Fibroblast of villous mesenchyme (primary cell): Measurements from ENCODE around the gene RAB23. TPM values are rescaled to one million over a fixed set of nuclear protein-coding genes. Genes with fewer than 3 reads are reported as not detected.

ENCODE experiments used
- DNase-seq: peaks from one replicate; pipeline ENCODE4 v3.0.0-alpha.2; 2010; ENCODE audit warnings: low read depth
- H3K4me3 ChIP-seq: 2 replicates; pipeline ENCODE4 v1.5.1; 2011; ENCODE audit warnings: low read depth, mild to moderate bottlenecking, low read length
- total RNA-seq: library from RNA; depleted of rRNA; stranded (reverse); fragments of >200 nt; gene quantifications from 2 replicates; pipeline ENCODE4 v1.2.3, GENCODE V29; 2012
- TF ChIP-seq, protein P1 (sequence below): IDR thresholded peaks from 2 replicates; pipeline ENCODE4 v1.5.1; 2012; ENCODE audit warnings: low read depth, mild to moderate bottlenecking, low read length; ENCODE audit not compliant: insufficient read depth

Gene RAB23
- total RNA-seq, 1 donor = 58.7 TPM

DNA sequence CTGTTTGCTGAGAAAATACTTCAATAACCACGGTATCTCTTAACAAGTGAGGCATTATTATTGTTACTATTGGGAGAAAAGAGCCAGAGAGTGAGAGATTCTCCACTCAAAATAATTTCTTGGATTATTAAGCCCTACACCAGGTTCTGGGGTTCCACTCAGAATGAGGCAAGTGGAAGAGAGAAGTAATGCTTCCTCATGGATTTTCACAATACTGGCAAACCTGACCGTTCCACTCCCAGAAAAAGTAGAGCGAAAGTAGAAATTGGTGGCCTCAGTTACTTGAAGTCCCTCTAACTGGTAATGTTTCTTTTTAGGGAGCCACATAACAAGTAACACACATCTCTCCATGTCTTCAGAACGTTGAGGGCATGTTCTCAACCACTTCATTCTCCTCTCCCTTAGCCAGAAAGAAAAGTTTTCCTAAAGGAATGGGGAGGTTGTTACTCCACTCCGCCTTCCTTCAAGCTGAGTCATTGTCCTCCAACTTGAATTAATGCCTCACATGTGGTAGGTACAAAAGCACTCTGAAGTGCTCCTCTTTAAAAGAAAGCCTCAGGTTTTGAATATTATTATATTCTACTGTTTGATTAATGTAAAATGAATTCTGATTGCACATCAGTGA lies 48.1 kb downstream of the RAB23 start:
- peak; percentile 87 for DNase-seq

DNA sequence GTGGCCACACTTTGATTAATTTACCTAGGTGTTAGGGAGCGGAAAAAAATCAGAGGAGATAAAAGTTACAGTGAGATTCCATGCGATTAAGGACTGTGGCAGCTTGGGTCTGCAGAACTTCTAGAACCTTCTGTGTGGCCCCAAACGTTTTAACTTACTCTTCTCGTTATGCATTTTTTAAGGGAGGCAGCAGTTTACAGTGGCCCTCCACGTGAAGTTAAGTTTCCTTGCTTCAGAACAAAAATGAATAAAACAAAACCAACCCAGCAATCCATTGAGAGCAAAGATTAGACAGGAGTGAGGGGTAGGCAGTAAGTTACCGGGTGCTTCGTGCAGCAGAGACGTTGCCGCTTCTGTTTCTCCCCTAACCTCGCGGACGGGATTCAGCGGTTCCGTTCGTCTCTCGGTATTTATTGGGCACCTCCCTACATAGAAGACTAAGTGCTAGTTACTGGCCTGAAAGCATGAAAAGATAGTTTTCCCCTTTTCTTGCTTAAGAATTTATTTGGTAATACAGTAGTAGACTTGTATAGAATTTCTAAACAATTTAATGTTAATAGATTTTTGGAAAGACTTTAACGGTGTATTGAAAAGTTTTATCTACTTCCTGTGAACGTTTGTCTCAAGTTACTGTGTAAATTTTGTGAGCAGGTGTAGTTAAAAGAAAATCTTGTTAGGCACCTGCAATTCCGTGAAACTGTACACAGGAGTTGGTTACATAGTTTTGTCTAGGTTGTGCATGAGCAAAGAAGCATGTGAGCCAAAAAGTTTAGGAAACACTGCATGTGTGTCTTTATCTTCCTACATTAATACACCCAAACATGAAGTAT lies 48.8 kb downstream of the RAB23 start:
- DNase-seq = peak; percentile 37
- H3K4me3 ChIP-seq = peak overlapping the region; percentile 88
- TF ChIP-seq, protein P1, sequence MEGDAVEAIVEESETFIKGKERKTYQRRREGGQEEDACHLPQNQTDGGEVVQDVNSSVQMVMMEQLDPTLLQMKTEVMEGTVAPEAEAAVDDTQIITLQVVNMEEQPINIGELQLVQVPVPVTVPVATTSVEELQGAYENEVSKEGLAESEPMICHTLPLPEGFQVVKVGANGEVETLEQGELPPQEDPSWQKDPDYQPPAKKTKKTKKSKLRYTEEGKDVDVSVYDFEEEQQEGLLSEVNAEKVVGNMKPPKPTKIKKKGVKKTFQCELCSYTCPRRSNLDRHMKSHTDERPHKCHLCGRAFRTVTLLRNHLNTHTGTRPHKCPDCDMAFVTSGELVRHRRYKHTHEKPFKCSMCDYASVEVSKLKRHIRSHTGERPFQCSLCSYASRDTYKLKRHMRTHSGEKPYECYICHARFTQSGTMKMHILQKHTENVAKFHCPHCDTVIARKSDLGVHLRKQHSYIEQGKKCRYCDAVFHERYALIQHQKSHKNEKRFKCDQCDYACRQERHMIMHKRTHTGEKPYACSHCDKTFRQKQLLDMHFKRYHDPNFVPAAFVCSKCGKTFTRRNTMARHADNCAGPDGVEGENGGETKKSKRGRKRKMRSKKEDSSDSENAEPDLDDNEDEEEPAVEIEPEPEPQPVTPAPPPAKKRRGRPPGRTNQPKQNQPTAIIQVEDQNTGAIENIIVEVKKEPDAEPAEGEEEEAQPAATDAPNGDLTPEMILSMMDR = no peak

More for the DNA sequence above, 48.1 kb downstream of the RAB23 start:
- TF ChIP-seq, protein P1 = no peak
- H3K4me3 ChIP-seq = peak overlapping the region; percentile 88

GRCh38 chr6:57172136-57173055 lies 49.7 kb downstream of the RAB23 start, which contains the start of gene BAG2:
TSS of gene BAG2 (plus strand) at chr6:57172326. CDS start at chr6:57172698, 372 bp downstream.
- H3K4me3 ChIP-seq = peak within 1 kb of the TSS; percentile 88
- TF ChIP-seq, protein P1 = peak; percentile 6
- DNase-seq = peak; percentile 93

GRCh38 chr6:57165080-57165479 lies 57.0 kb downstream of the RAB23 start:
- DNase-seq = no peak
- TF ChIP-seq, protein P1 = no peak
- H3K4me3 ChIP-seq = no peak overlapping the region

GRCh38 chr6:57163956-57164355 lies 58.2 kb downstream of the RAB23 start:
- TF ChIP-seq, protein P1 = no peak
- DNase-seq = no peak

GRCh38 chr6:57162516-57162915 lies 59.6 kb downstream of the RAB23 start:
- TF ChIP-seq, protein P1 = no peak
- H3K4me3 ChIP-seq = no peak overlapping the region
- peak; percentile 66 for DNase-seq

More at GRCh38 chr6:57163956-57164355, 58.2 kb downstream of the RAB23 start:
- no peak overlapping the region for H3K4me3 ChIP-seq
